Caco-2 (cell line): ENCODE results near the gene COA1. TPM values are rescaled to one million over a fixed set of nuclear protein-coding genes. Genes with fewer than 3 reads are reported as not detected.

Experiments
- BruUV-seq: library from RNA; stranded (reverse); fragments of 400-500 nt; replicated peaks from 2 replicates; lab custom pipeline; 2021; lab: Mats Ljungman, UMichigan
- CTCF ChIA-PET: fragments of 300-600 bp; sonication (Branson Sonifier 250); formaldehyde crosslinking; loops from one replicate; lab custom pipeline; 2022; ENCODE audit warnings: antibody characterized with exemption; lab: Charles Lee
- POLR2A ChIA-PET: fragments of 300-600 bp; sonication (Branson Sonifier 250); formaldehyde crosslinking; loops from one replicate; lab custom pipeline; 2022; ENCODE audit warnings: antibody characterized with exemption; lab: Charles Lee
- DNase-seq, 2 experiments: peaks; one replicate each; pipeline versions ENCODE4 v3.0.0 to v3.0.0-alpha.2; 2020 to 2022
- H3K27me3 ChIP-seq: replicated peaks from 2 replicates; pipeline ENCODE4 v1.6.0; 2011; ENCODE audit warnings: low read length; ENCODE audit not compliant: control insufficient read depth, insufficient read depth
- H3K36me3 ChIP-seq: 2 replicates; pipeline ENCODE4 v1.5.1; 2011; ENCODE audit warnings: low read length; ENCODE audit not compliant: control insufficient read depth, insufficient read depth
- H3K4me1 ChIP-seq: fragments of 250-450 bp; sonication (Bioruptor Pico); 2 replicates; pipeline ENCODE4 v1.5.1; 2020; ENCODE audit warnings: mild to moderate bottlenecking
- H3K4me3 ChIP-seq: 2 replicates; pipeline ENCODE4 v1.5.1; 2011; ENCODE audit warnings: low read depth, mild to moderate bottlenecking, control low read depth, low read length
- H3K9me3 ChIP-seq: fragments of 250-450 bp; sonication (Bioruptor Pico); 2 replicates; pipeline ENCODE4 v1.5.1; 2020; ENCODE audit warnings: mild to moderate bottlenecking, moderate library complexity
- H3K27ac Mint-ChIP-seq: one replicate; pipeline ENCODE4 v1.8.0; 2022; ENCODE audit warnings: mixed read lengths; ENCODE audit not compliant: unreplicated experiment
- H3K27me3 Mint-ChIP-seq: one replicate; pipeline ENCODE4 v1.8.0; 2022; ENCODE audit warnings: mixed read lengths; ENCODE audit not compliant: insufficient read depth, unreplicated experiment
- H3K36me3 Mint-ChIP-seq: one replicate; pipeline ENCODE4 v1.8.0; 2022; ENCODE audit warnings: mild to moderate bottlenecking, mixed read lengths; ENCODE audit not compliant: insufficient read depth, unreplicated experiment
- H3K4me1 Mint-ChIP-seq: one replicate; pipeline ENCODE4 v1.8.0; 2022; ENCODE audit warnings: low read depth, mixed read lengths; ENCODE audit not compliant: unreplicated experiment
- H3K4me3 Mint-ChIP-seq: one replicate; pipeline ENCODE4 v1.8.0; 2022; ENCODE audit warnings: mild to moderate bottlenecking, moderate library complexity, mixed read lengths; ENCODE audit not compliant: unreplicated experiment
- H3K9me3 Mint-ChIP-seq: one replicate; pipeline ENCODE4 v1.8.0; 2022; ENCODE audit warnings: mixed read lengths; ENCODE audit not compliant: unreplicated experiment
- intact Hi-C: fragments of 100-400 bp; cut with micrococcal nuclease; formaldehyde crosslinking; loops from one replicate; pipeline ENCODE4 v1.10.0; 2022; ENCODE audit not compliant: unreplicated experiment
- total RNA-seq: library from RNA; stranded (reverse); gene quantifications from 2 replicates; pipeline ENCODE4 v1.2.3, GENCODE V29; 2022
- TF ChIP-seq, protein P1 (sequence below), 2 experiments: fragments of 200-600 bp in 1 of 2; IDR thresholded peaks; 1 replicate in 1 of 2; 2 replicates in 1 of 2; pipeline versions ENCODE4 v1.5.1 to v1.8.0; 2011 to 2022; ENCODE audit warnings: antibody characterized with exemption in 1 of 2, control low read depth in 1 of 2, inconsistent platforms in 1 of 2, low read depth in 1 of 2, low read length in 1 of 2, mild to moderate bottlenecking in 1 of 2, moderate library complexity in 1 of 2; ENCODE audit not compliant: insufficient read depth in 1 of 2, severe bottlenecking in 1 of 2, unreplicated experiment in 1 of 2

Gene COA1
- total RNA-seq, 1 experiment from 2014 or later: 94.7 TPM

DNA sequence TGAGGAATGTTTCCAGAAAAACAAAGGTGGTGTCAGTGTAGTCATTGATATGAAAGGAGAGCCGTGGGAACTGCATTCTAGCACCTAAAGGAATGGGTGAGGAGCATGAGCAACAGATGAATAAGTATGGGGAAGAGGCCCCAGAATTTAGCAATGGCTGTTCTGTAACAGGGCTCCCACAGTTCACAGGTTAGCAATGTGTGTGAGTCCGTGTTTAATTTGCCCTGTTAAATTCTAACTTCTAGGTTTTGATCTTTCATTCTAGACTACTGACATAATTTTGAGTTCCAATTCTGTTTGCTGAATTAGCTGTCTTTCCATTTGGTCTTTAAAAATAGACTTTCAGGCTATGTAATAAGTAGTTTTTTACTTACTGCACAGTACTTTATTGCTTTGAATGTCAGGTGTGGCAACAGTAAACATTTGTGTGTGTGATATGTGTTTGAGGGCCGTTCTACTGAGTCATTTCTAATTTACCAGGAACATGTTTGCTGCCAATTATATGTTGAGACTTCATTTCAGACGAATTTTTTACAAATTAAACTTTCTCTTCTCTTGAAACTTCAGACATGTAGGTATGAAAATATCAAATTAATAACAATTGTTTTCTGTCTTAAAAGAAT lies 137.7 kb downstream of the COA1 start:
- TF ChIP-seq, protein P1, sequence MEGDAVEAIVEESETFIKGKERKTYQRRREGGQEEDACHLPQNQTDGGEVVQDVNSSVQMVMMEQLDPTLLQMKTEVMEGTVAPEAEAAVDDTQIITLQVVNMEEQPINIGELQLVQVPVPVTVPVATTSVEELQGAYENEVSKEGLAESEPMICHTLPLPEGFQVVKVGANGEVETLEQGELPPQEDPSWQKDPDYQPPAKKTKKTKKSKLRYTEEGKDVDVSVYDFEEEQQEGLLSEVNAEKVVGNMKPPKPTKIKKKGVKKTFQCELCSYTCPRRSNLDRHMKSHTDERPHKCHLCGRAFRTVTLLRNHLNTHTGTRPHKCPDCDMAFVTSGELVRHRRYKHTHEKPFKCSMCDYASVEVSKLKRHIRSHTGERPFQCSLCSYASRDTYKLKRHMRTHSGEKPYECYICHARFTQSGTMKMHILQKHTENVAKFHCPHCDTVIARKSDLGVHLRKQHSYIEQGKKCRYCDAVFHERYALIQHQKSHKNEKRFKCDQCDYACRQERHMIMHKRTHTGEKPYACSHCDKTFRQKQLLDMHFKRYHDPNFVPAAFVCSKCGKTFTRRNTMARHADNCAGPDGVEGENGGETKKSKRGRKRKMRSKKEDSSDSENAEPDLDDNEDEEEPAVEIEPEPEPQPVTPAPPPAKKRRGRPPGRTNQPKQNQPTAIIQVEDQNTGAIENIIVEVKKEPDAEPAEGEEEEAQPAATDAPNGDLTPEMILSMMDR (IDR thresholded peaks at IDR 0.05; ENCODE audit: insufficient read depth in 1 of 2, low read depth in 1 of 2, low read length in 1 of 2, severe bottlenecking in 1 of 2, unreplicated experiment in 1 of 2): no peak
- Mint-ChIP-seq H3K36me3 (no peaks in the 10 kb centered on the region), H3K4me3 (no peak overlapping the region), H3K27ac (no peak overlapping the region), H3K27me3 (no peaks in the 10 kb centered on the region), H3K4me1 (peaks cover 10% of the 10 kb centered on the region), H3K9me3 (no peaks in the 10 kb centered on the region)
- Histone ChIP-seq H3K4me1 (peaks cover 5% of the 10 kb centered on the region; the same call in 1 of the 2 replicates), H3K9me3 (no peaks in the 10 kb centered on the region), H3K4me3 (no peak overlapping the region), H3K36me3 (no peaks in the 10 kb centered on the region), H3K27me3 (no peaks in the 10 kb centered on the region)
- no peak for DNase-seq
- BruUV-seq: no TSS peak
- ChIA-PET CTCF (no interaction called here), POLR2A (no interaction called here)
- intact Hi-C loops: no loop called here

DNA sequence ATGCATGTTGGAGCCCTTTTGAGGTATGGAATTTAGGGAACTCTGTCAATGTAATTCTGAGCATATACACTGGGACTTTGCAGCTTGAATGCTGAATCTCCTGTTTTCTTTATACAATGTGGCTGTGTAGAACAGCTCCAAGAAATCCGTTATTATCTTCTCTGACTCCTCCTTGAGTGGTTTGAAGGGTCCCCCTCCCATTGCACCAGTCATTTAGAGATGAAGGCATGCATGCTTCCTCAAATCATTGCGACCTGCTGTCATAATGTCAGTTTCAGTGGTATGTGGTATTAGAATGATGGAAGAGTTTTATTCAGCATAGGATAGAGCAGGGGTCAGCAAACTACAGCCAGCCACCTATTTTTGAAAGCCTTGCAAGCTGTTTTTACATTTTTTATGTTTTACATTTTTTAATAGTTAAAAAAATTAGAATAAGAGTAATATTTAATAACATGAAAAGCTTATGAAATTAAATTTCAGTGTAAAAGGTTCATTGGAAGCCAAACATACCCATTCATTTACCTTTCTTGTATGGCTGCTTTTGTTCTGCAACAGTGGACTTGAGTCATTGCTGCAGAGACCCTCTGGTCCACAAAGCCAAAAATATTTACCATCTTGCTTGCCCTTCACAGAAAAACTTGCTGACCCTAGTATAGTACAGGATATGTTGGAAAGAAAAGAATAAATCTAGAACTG lies 138.3 kb downstream of the COA1 start:
- TF ChIP-seq, protein P1 (IDR thresholded peaks at IDR 0.05; ENCODE audit: insufficient read depth in 1 of 2, low read depth in 1 of 2, low read length in 1 of 2, severe bottlenecking in 1 of 2, unreplicated experiment in 1 of 2): no peak
- no TSS peak for BruUV-seq
- H3K27me3 ChIP-seq: no peaks in the 10 kb centered on the region
- Mint-ChIP-seq H3K4me1 (peaks cover 10% of the 10 kb centered on the region), H3K4me3 (no peak overlapping the region), H3K36me3 (no peaks in the 10 kb centered on the region), H3K9me3 (no peaks in the 10 kb centered on the region), H3K27ac (no peak overlapping the region), H3K27me3 (no peaks in the 10 kb centered on the region)
- H3K9me3 ChIP-seq: no peaks in the 10 kb centered on the region
- intact Hi-C loops: no loop called here
- H3K36me3 ChIP-seq: no peaks in the 10 kb centered on the region
- H3K4me3 ChIP-seq: no peak overlapping the region
- DNase-seq: no peak
- ChIA-PET POLR2A (no interaction called here), CTCF (interaction anchor here (1.0 kb wide), 1 partner anchor 8 kb away, joined by 4 read pairs; the partner anchor contains the start of gene STK17A)
- peaks cover 10% of the 10 kb centered on the region for H3K4me1 ChIP-seq

DNA sequence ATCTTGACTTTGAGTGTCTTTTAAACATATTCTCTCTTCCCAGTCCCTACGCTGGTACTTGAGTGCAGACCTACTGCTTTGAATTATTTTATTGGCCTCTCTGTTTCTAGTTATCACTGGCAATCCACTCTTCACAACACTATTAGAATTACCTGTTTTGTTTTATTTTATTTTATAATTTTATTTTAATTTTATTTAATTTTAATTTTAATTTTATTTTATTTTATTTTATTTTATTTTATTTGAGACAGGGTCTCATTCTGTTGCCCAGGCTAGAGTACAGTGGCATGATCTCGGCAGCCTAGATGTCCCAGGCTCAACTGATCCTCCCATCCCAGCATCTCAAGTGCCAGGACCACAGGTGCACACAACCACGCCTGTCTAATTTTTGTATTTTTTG lies 139.6 kb downstream of the COA1 start:
- CTCF ChIA-PET: no interaction called here
- intact Hi-C loops: no loop called here
- TF ChIP-seq, protein P1 (IDR thresholded peaks at IDR 0.05; ENCODE audit: insufficient read depth in 1 of 2, low read depth in 1 of 2, low read length in 1 of 2, severe bottlenecking in 1 of 2, unreplicated experiment in 1 of 2): no peak
- POLR2A ChIA-PET: no interaction called here
- H3K4me1 ChIP-seq: peaks cover 20% of the 10 kb centered on the region
- H3K27me3 ChIP-seq: no peaks in the 10 kb centered on the region
- no peaks in the 10 kb centered on the region for H3K36me3 ChIP-seq
- Mint-ChIP-seq H3K27ac (no peak overlapping the region), H3K27me3 (no peaks in the 10 kb centered on the region), H3K36me3 (no peaks in the 10 kb centered on the region), H3K4me1 (peaks cover 10% of the 10 kb centered on the region), H3K4me3 (no peak overlapping the region), H3K9me3 (no peaks in the 10 kb centered on the region)
- DNase-seq: no peak
- no peak overlapping the region for H3K4me3 ChIP-seq
- BruUV-seq: no TSS peak
- no peaks in the 10 kb centered on the region for H3K9me3 ChIP-seq

Other genes with a start within 250 kb of the COA1 start
- gene STK17A, start 146.4 kb downstream of the COA1 start, total RNA-seq: 19.2 and 19.6 TPM in 2 replicates
- 19.1 and 27.9 TPM in 2 replicates for gene BLVRA, start 29.2 kb upstream of the COA1 start, total RNA-seq
- gene MRPS24, start 140.0 kb upstream of the COA1 start, total RNA-seq: 143 and 150 TPM in 2 replicates
- 35.2 and 36.0 TPM in 2 replicates for gene URGCP, start 177.1 kb upstream of the COA1 start, total RNA-seq
- 12.7 and 15.4 TPM in 2 replicates for gene UBE2D4, start 196.9 kb upstream of the COA1 start, total RNA-seq